H1 (cell line): ENCODE data around the gene UNK. TPM values are rescaled to one million over a fixed set of nuclear protein-coding genes. Genes with fewer than 3 reads are reported as not detected.

Experiments used
- CTCF ChIA-PET: fragments of 300-600 bp; sonication (Branson Sonifier 250); formaldehyde crosslinking; loops from one replicate; lab custom pipeline; 2021; ENCODE audit not compliant: partially characterized antibody; lab: Charles Lee
- POLR2A ChIA-PET: fragments of 300-600 bp; sonication (Branson Sonifier 250); formaldehyde crosslinking; loops from one replicate; lab custom pipeline; 2021; ENCODE audit warnings: inconsistent platforms; ENCODE audit not compliant: partially characterized antibody; lab: Charles Lee
- DNase-seq, 2 experiments: peaks; one replicate each; pipeline versions ENCODE4 v3.0.0 to v3.0.0-alpha.2; 2010 to 2022; ENCODE audit warnings: low spot score in 2 of 2, low read depth in 1 of 2, mixed read lengths in 1 of 2
- FAIRE-seq: peaks from 2 replicates; lab custom pipeline; 2011; peaks lifted over from hg19 to GRCh38; lab: Jason Lieb, UNC
- H2AFZ ChIP-seq: 2 replicates; pipeline ENCODE4 v1.8.1; 2012; ENCODE audit warnings: low read length, inconsistent platforms
- H2AK5ac ChIP-seq: 2 replicates; pipeline ENCODE4 v1.6.1; 2013; ENCODE audit warnings: low read depth, low read length
- H2BK120ac ChIP-seq: replicated peaks from 2 replicates; pipeline ENCODE3; 2013; ENCODE audit warnings: low read depth, low read length, inconsistent platforms
- H2BK12ac ChIP-seq: 2 replicates; pipeline ENCODE4 v1.6.1; 2013; ENCODE audit warnings: low read depth, low read length
- H2BK15ac ChIP-seq: 2 replicates; pipeline ENCODE4 v1.6.1; 2013; ENCODE audit warnings: low read length
- H2BK20ac ChIP-seq: 2 replicates; pipeline ENCODE4 v1.6.1; 2013; ENCODE audit warnings: low read length
- H2BK5ac ChIP-seq: 2 replicates; pipeline ENCODE4 v1.6.1; 2013; ENCODE audit warnings: low read depth, low read length
- H3K14ac ChIP-seq: 2 replicates; pipeline ENCODE4 v1.6.1; 2013; ENCODE audit warnings: inconsistent platforms; ENCODE audit not compliant: insufficient read length
- H3K18ac ChIP-seq: 2 replicates; pipeline ENCODE4 v1.6.1; 2013; ENCODE audit warnings: low read length; ENCODE audit errors: extremely low read depth
- H3K23ac ChIP-seq: 2 replicates; pipeline ENCODE4 v1.6.1; 2013; ENCODE audit warnings: inconsistent platforms; ENCODE audit not compliant: insufficient read length
- H3K23me2 ChIP-seq: 2 replicates; pipeline ENCODE4 v1.6.1; 2013; ENCODE audit warnings: low read depth, low read length
- H3K27ac ChIP-seq: 2 replicates; pipeline ENCODE4 v1.6.1; 2011; ENCODE audit warnings: low read depth, low read length, inconsistent platforms
- H3K27me3 ChIP-seq, 4 experiments: replicated peaks in 1 of 4; 1 replicate in 1 of 4; 2 replicates in 3 of 4; pipeline versions ENCODE4 v1.6.1 to v1.8.1; 2011 to 2013; ENCODE audit warnings: low read length in 3 of 4, mild to moderate bottlenecking in 3 of 4, inconsistent platforms in 2 of 4, mixed read lengths in 2 of 4, moderate library complexity in 1 of 4; ENCODE audit not compliant: control insufficient read depth in 3 of 4, insufficient read depth in 3 of 4; ENCODE audit errors: extremely low read depth in 1 of 4
- H3K36me3 ChIP-seq, 4 experiments: 2 replicates each; pipeline versions ENCODE4 v1.6.1 to v1.8.1; 2011 to 2013; ENCODE audit warnings: mild to moderate bottlenecking in 4 of 4, low read length in 3 of 4, moderate library complexity in 2 of 4, control low read depth in 1 of 4, inconsistent platforms in 1 of 4; ENCODE audit not compliant: insufficient read depth in 4 of 4, control insufficient read depth in 2 of 4
- H3K4ac ChIP-seq: replicated peaks from 2 replicates; pipeline ENCODE3; 2013; ENCODE audit warnings: low read length, low read depth, mixed read lengths, inconsistent platforms; ENCODE audit not compliant: insufficient read length
- H3K4me1 ChIP-seq, 4 experiments: replicated peaks in 1 of 4; 1 replicate in 1 of 4; 2 replicates in 3 of 4; pipeline versions ENCODE4 v1.6.1 to v1.8.1; 2011 to 2013; ENCODE audit warnings: low read length in 3 of 4, inconsistent platforms in 2 of 4, mixed read lengths in 1 of 4; ENCODE audit not compliant: insufficient read depth in 4 of 4, control insufficient read depth in 3 of 4
- H3K4me2 ChIP-seq, 2 experiments: 2 replicates each; pipeline versions ENCODE4 v1.6.1 to v1.8.1; 2011 to 2013; ENCODE audit warnings: low read depth in 2 of 2, low read length in 2 of 2, control low read depth in 1 of 2, inconsistent platforms in 1 of 2, mild to moderate bottlenecking in 1 of 2; ENCODE audit not compliant: insufficient read depth in 1 of 2
- H3K4me3 ChIP-seq, 4 experiments: fragments of 200-600, 300-600 bp in 1 of 4; sonication (generic), shearing (Covaris generic), sonication (Bioruptor Twin) in 1 of 4; 2 replicates each; pipeline versions ENCODE4 v1.5.1 to v1.8.1; 2011 to 2016; ENCODE audit warnings: low read length in 4 of 4, low read depth in 3 of 4, control low read depth in 2 of 4, inconsistent platforms in 2 of 4, mild to moderate bottlenecking in 2 of 4, mixed read lengths in 1 of 4, moderate library complexity in 1 of 4; ENCODE audit not compliant: insufficient read depth in 2 of 4; ENCODE audit errors: extremely low read depth in 1 of 4
- H3K56ac ChIP-seq: replicated peaks from 2 replicates; pipeline ENCODE3; 2013; ENCODE audit warnings: low read depth, mild to moderate bottlenecking, mixed read lengths, low read length, inconsistent platforms; ENCODE audit not compliant: insufficient read length
- H3K79me1 ChIP-seq: 2 replicates; pipeline ENCODE4 v1.6.1; 2013; ENCODE audit warnings: low read depth, low read length, control low read depth
- H3K79me2 ChIP-seq, 2 experiments: 2 replicates each; pipeline versions ENCODE4 v1.6.1 to v1.8.1; 2012 to 2013; ENCODE audit warnings: low read length in 2 of 2, mild to moderate bottlenecking in 2 of 2, inconsistent platforms in 1 of 2; ENCODE audit not compliant: insufficient read depth in 2 of 2, control insufficient read depth in 1 of 2
- H3K9ac ChIP-seq, 4 experiments: replicated peaks in 1 of 4; 1 replicate in 1 of 4; 2 replicates in 3 of 4; pipeline versions ENCODE4 v1.6.1 to v1.8.1; 2011 to 2013; ENCODE audit warnings: low read depth in 3 of 4, low read length in 3 of 4, control low read depth in 2 of 4, mild to moderate bottlenecking in 2 of 4, moderate library complexity in 2 of 4, inconsistent platforms in 1 of 4; ENCODE audit errors: extremely low read depth in 1 of 4
- H3K9me3 ChIP-seq, 2 experiments: 2 replicates each; pipeline versions ENCODE4 v1.6.1 to v1.8.1; 2012 to 2013; ENCODE audit warnings: mild to moderate bottlenecking in 2 of 2, moderate library complexity in 2 of 2, control low read depth in 1 of 2, inconsistent platforms in 1 of 2, low read depth in 1 of 2, low read length in 1 of 2, mixed read lengths in 1 of 2; ENCODE audit not compliant: insufficient read depth in 2 of 2
- H4K20me1 ChIP-seq, 2 experiments: replicated peaks in 1 of 2; 2 replicates each; pipeline versions ENCODE3 to v1.8.1; 2011 to 2013; ENCODE audit warnings: inconsistent platforms in 2 of 2, low read length in 2 of 2, mild to moderate bottlenecking in 1 of 2; ENCODE audit not compliant: insufficient read depth in 2 of 2, control insufficient read depth in 1 of 2
- H4K5ac ChIP-seq: 2 replicates; pipeline ENCODE4 v1.6.1; 2013; ENCODE audit warnings: low read length, low read depth, mixed read lengths, inconsistent platforms; ENCODE audit not compliant: insufficient read length
- H4K8ac ChIP-seq: 2 replicates; pipeline ENCODE4 v1.8.0; 2013; ENCODE audit warnings: mild to moderate bottlenecking, moderate library complexity, low read length, inconsistent platforms; ENCODE audit not compliant: insufficient read depth; ENCODE audit errors: extremely low read depth
- H4K91ac ChIP-seq: replicated peaks from 2 replicates; pipeline ENCODE3; 2013; ENCODE audit warnings: low read length, mixed read lengths, inconsistent platforms; ENCODE audit not compliant: insufficient read length
- BACH1 ChIP-seq: IDR thresholded peaks from 2 replicates; pipeline ENCODE4 v1.6.1; 2012; ENCODE audit warnings: low read length, improper control_type of control experiment
- WGBS, 2 experiments: shearing (Covaris generic) in 1 of 2; methylation state at CpG; one replicate each; pipeline versions ENCODE4 v1.1.6 to v1.1.7; 2013 to 2015; ENCODE audit warnings: low lambda C conversion rate in 2 of 2, mixed read lengths in 2 of 2, inconsistent platforms in 1 of 2, low coverage in 1 of 2, missing lambda C conversion rate in 1 of 2; ENCODE audit not compliant: insufficient replicate concordance in 2 of 2, insufficient coverage in 1 of 2, insufficient read length in 1 of 2; ENCODE audit errors: extremely low coverage in 1 of 2, missing lambda C conversion rate in 1 of 2; 5-methylcytosine and 5-hydroxymethylcytosine counted together
- polyA plus RNA-seq, 7 experiments: library from polyadenylated mRNA; depleted of rRNA in 3 of 7; stranded (reverse) in 5 of 7; unstranded in 2 of 7; fragments of >200 nt in 5 of 7; fragments of 200-250 nt in 2 of 7; gene quantifications; 1 replicate in 5 of 7; 2 replicates in 1 of 7; 4 replicates in 1 of 7; pipeline versions ENCODE4 v1.2.1 to v1.2.3, GENCODE V29; 2011 to 2013; ENCODE audit warnings: missing spikeins in 2 of 7, mixed read lengths in 2 of 7
- total RNA-seq: library from RNA; stranded (reverse); fragmentation: NEBNext Ultra II Directional; extraction: Animal tissue kit (Norgen Biotek cat#: 25700); gene quantifications from 2 replicates; pipeline ENCODE4 v1.2.1, GENCODE V29; 2021

The UNK gene
- total and polyA plus RNA-seq, 2 of the 8 experiments (the other 6 are each of a cell fraction or from before 2014, with no cell fraction given) = 24.2 to 33.3 TPM

DNA sequence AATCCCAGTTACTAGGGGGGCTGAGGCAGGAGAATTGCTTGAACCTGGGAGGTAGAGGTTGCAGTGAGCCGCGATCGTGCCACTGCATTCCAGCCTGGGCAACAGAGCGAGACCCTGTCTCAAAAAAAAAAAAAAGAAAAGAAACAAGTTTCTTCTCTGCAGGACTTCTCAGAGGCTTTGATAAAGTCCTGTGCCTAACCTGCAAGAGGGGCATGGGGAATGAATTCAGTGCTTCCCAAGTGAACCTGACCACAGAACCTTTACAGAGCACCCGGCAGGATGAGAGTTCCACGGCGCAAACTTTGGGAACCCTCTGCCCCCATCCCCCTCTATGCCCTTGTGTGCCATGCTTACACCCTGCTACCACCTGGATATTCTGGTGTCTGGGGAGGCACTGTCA is 45.4 kb upstream of the UNK start:
- no peaks in the 10 kb centered on the region for H3K79me1 ChIP-seq
- ChIA-PET POLR2A (interaction anchor here (0.7 to 1.5 kb wide), 2 partner anchors 12 to 13 kb away, joined by 3 read pairs; no protein-coding TSS in a partner anchor), CTCF (interaction anchor here (0.6 to 12.3 kb wide), 13 partner anchors 9 to 634 kb away, joined by 3 to 312 read pairs (median 5); partner anchors contain the start of genes ITGB4 and SMIM5)
- no peaks in the 10 kb centered on the region for H3K79me2 ChIP-seq
- no peak overlapping the region for H4K5ac ChIP-seq
- no peak for FAIRE-seq
- DNase-seq = no peak
- peaks cover 0 to 2% of the 10 kb centered on the region in 2 experiments for H4K20me1 ChIP-seq
- H3K14ac ChIP-seq = no peak overlapping the region
- H3K36me3 ChIP-seq = no peaks in the 10 kb centered on the region
- no peak overlapping the region; the same call in 1 of the 2 replicates for H3K27ac ChIP-seq
- no peak overlapping the region for H2AFZ ChIP-seq
- H2AK5ac ChIP-seq = no peak overlapping the region
- H3K23ac ChIP-seq = no peak overlapping the region
- no peak overlapping the region for H3K18ac ChIP-seq
- H3K9ac ChIP-seq = no peak overlapping the region
- no peak overlapping the region for H3K56ac ChIP-seq
- H3K4me2 ChIP-seq = no peak overlapping the region
- H4K8ac ChIP-seq = no peak overlapping the region
- no peak for TF ChIP-seq BACH1
- WGBS, 2 experiments = 96% methylated on average over 7 of the region's 7 CpGs; no CpG with 5 or more reads in 1 of the 2 experiments
- H2BK15ac ChIP-seq = no peak overlapping the region
- H2BK5ac ChIP-seq = no peak overlapping the region
- H3K9me3 ChIP-seq = no peaks in the 10 kb centered on the region
- no peak overlapping the region for H2BK12ac ChIP-seq
- H3K23me2 ChIP-seq = no peaks in the 10 kb centered on the region
- no peak overlapping the region for H2BK20ac ChIP-seq
- H4K91ac ChIP-seq = no peak overlapping the region
- H2BK120ac ChIP-seq = no peak overlapping the region
- H3K27me3 ChIP-seq = no peaks in the 10 kb centered on the region
- H3K4ac ChIP-seq = no peak overlapping the region
- no peak overlapping the region for H3K4me3 ChIP-seq
- no peaks in the 10 kb centered on the region for H3K4me1 ChIP-seq
